GM21576 (cell line): ENCODE results near the gene OR51E1.

Experiments
- ATAC-seq: cut with Tn5 transposase; IDR thresholded peaks from one replicate; pipeline ENCODE4 v1.9.1; 2021; ENCODE audit warnings: mild to moderate bottlenecking, moderate library complexity; ENCODE audit not compliant: unreplicated experiment

OR51E1 gene

GRCh38 chr11:4647766-4648165 lies 4.0 kb downstream of the OR51E1 start:
- ATAC-seq: no peak

- ATAC-seq: no peak
Observed at GRCh38 chr11:4654635-4655369, 11.0 kb downstream of the OR51E1 start.

- no peak for ATAC-seq
Observed at GRCh38 chr11:4658629-4659445, 15.1 kb downstream of the OR51E1 start.

GRCh38 chr11:4662876-4663275 lies 19.1 kb downstream of the OR51E1 start:
- ATAC-seq: no peak

GRCh38 chr11:4664183-4664582 lies 20.4 kb downstream of the OR51E1 start:
- ATAC-seq: no peak

GRCh38 chr11:4664786-4665185 lies 21.0 kb downstream of the OR51E1 start:
- ATAC-seq: no peak

- ATAC-seq: no peak
Observed at GRCh38 chr11:4665424-4665823, 21.6 kb downstream of the OR51E1 start.

GRCh38 chr11:4671741-4672140 lies 28.0 kb downstream of the OR51E1 start:
- ATAC-seq: no peak

GRCh38 chr11:4672470-4672869 lies 28.7 kb downstream of the OR51E1 start:
- ATAC-seq: no peak

GRCh38 chr11:4673781-4674180 lies 30.0 kb downstream of the OR51E1 start:
- ATAC-seq: no peak

GRCh38 chr11:4677948-4678347 lies 34.2 kb downstream of the OR51E1 start:
- ATAC-seq: no peak

GRCh38 chr11:4680341-4680740 lies 36.6 kb downstream of the OR51E1 start:
- no peak for ATAC-seq

GRCh38 chr11:4682623-4683419 lies 39.0 kb downstream of the OR51E1 start:
- no peak for ATAC-seq

- ATAC-seq: no peak
Observed at GRCh38 chr11:4684631-4685285, 41.0 kb downstream of the OR51E1 start.

GRCh38 chr11:4695442-4695841 lies 51.7 kb downstream of the OR51E1 start:
- ATAC-seq: no peak

GRCh38 chr11:4697585-4697984 lies 53.8 kb downstream of the OR51E1 start, which contains the start of gene OR51E2:
Gene OR51E2 (minus strand): TSS chr11:4697853. CDS start chr11:4682711, 15,142 bp downstream.
- no peak for ATAC-seq

GRCh38 chr11:4699697-4700435 lies 56.1 kb downstream of the OR51E1 start:
- ATAC-seq: peak; percentile 97

- ATAC-seq: no peak
Observed at GRCh38 chr11:4700436-4700820, 56.6 kb downstream of the OR51E1 start.

GRCh38 chr11:4704054-4704789 lies 60.4 kb downstream of the OR51E1 start, which contains the start of gene MMP26:
Gene MMP26 (plus strand): TSS chr11:4704784.
- ATAC-seq: no peak
